SK-N-SH treated with all-trans-retinoic acid at 6 μM for 48 hours (cell line): Measurements from ENCODE around the gene MESP2.

Experiments used
- PATZ1 ChIP-seq: fragments of 250-450 bp; sonication (Bioruptor Pico); IDR thresholded peaks from 2 replicates; pipeline ENCODE4 v1.8.0; 2020; ENCODE audit warnings: mild to moderate bottlenecking, moderate library complexity, borderline replicate concordance
- POU6F1 ChIP-seq: fragments of 250-450 bp; sonication (Bioruptor Pico); IDR thresholded peaks from 2 replicates; pipeline ENCODE4 v1.8.0; 2021; ENCODE audit warnings: low read depth, mild to moderate bottlenecking, moderate library complexity, borderline replicate concordance

GRCh38 chr15:89809093-89809786, 33.1 kb downstream of the MESP2 start:
- TF ChIP-seq PATZ1 (CRISPR knock-in tag) (no peak), POU6F1 (no peak)
